Transverse colon (tissue), 3 donors: ENCODE results near the gene FOXA1.

ENCODE experiments used
- CTCF ChIP-seq, 5 experiments: fragments of 200-600 bp in 3 of 5; fragments of 450-650 bp in 2 of 5; sonication (generic) in 3 of 5; IDR thresholded peaks; 1 replicate in 2 of 5; 2 replicates in 3 of 5; pipeline ENCODE4 v1.5.1; 2016 to 2017; ENCODE audit warnings: antibody characterized with exemption in 5 of 5, inconsistent platforms in 3 of 5, mild to moderate bottlenecking in 2 of 5, moderate library complexity in 1 of 5
- EP300 ChIP-seq: sonication (generic); formaldehyde crosslinking; IDR thresholded peaks from one replicate; pipeline ENCODE4 v1.6.1; 2017; ENCODE audit warnings: antibody characterized with exemption, low read depth

GRCh38 chr14:37593511-37594237 lies 1.4 kb downstream of the FOXA1 start:
- TF ChIP-seq EP300 (no peak), CTCF (IDR thresholded peaks at IDR 0.05) (no peak)
